OCI-M2 (cell line): ENCODE data around the gene YY1.

Experiments
- DNase-seq: peaks from one replicate; lab custom pipeline; 2025; ENCODE audit not compliant: unreplicated experiment; lab: John Stamatoyannopoulos, UW

Gene YY1

DNA sequence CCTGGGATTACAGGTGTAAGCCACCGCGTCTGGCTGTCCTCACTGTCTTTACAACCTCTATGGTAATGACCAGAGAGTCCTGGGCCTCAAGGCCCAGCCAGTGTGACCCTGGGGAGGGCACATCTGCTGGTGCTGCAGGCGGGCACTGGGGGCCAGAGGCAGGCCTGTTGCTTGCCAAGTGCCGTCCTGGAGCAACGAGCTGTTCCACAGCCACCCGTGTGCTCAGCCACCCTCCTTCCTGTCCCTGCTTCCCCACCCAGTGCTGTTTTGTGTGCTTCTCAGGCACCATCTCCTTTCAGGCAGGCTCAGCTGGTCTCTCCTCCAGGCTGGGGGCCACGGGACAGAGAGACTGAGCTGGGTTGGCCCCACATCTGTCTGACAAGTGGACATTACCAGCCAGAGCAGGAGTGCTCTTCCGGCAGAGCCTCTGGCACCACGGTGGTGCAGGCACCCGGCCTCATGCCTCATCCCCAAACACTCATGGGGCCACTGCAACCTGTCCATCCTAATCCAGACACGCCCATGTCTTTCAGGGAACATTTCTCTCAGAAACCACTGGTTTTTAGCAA, 93.2 kb downstream of the YY1 start:
- DNase-seq: no peak
